ENCODE results near the gene DZIP1L. TPM values are rescaled to one million over a fixed set of nuclear protein-coding genes. Genes with fewer than 3 reads are reported as not detected.
"Not testable (repeated sequence)": the region's sequence is repeated elsewhere in the genome, so short reads cannot be mapped to it uniquely, and the experiment has no call there.

Gene DZIP1L
- total and polyA plus RNA-seq, 5 experiments from 2014 or later, result not detected

GRCh38 chr3:138105598-138105997, 9.8 kb downstream of the DZIP1L start:
- POLR2A ChIA-PET, result no interaction called here
- ATAC-seq, result no peak
- Mint-ChIP-seq H3K4me3 (no peak overlapping the region), H3K27ac (no peak overlapping the region), H3K36me3 (no peaks in the 10 kb centered on the region), H3K27me3 (peaks cover 7 to 19% (median 13%) of the 10 kb centered on the region in 5 donors), H3K4me1 (no peaks in the 10 kb centered on the region), H3K9me3 (no peaks in the 10 kb centered on the region)
- no peak for DNase-seq

- H3K27me3 Mint-ChIP-seq, result peaks cover 1 to 15% (median 6%) of the 10 kb centered on the region in 5 donors
- DNase-seq, result no peak
- ATAC-seq, result no peak
- no peaks in the 10 kb centered on the region for H3K4me1 Mint-ChIP-seq
- no peak overlapping the region for H3K4me3 Mint-ChIP-seq
- no peaks in the 10 kb centered on the region for H3K9me3 Mint-ChIP-seq
- POLR2A ChIA-PET, result no interaction called here
- no peak overlapping the region for H3K27ac Mint-ChIP-seq
- H3K36me3 Mint-ChIP-seq, result no peaks in the 10 kb centered on the region
These were observed 11.9 kb downstream of the DZIP1L start for GRCh38 chr3:138103466-138103865.

- POLR2A ChIA-PET, H3K4me3 Mint-ChIP-seq, H3K9me3 Mint-ChIP-seq, ATAC-seq, H3K4me1 Mint-ChIP-seq, H3K27ac Mint-ChIP-seq, H3K36me3 Mint-ChIP-seq, DNase-seq: not testable (repeated sequence)
- peaks cover 0 to 12% (median 2%) of the 10 kb centered on the region in 5 donors for H3K27me3 Mint-ChIP-seq
These were observed 14.0 kb downstream of the DZIP1L start for GRCh38 chr3:138101351-138101940.

- no peak for DNase-seq
- Mint-ChIP-seq H3K27me3 (peaks cover 0 to 15% (median 2%) of the 10 kb centered on the region in 5 donors), H3K4me1 (no peaks in the 10 kb centered on the region), H3K36me3 (no peaks in the 10 kb centered on the region), H3K4me3 (no peak overlapping the region), H3K9me3 (no peaks in the 10 kb centered on the region), H3K27ac (peak overlapping the region in 1 of 10 donors; percentile 41)
- ATAC-seq, result no peak
- POLR2A ChIA-PET, result no interaction called here
These were observed 16.0 kb downstream of the DZIP1L start for GRCh38 chr3:138099417-138099816.

- Mint-ChIP-seq H3K27me3 (peaks cover 0 to 9% (median 3%) of the 10 kb centered on the region in 5 donors), H3K36me3 (no peaks in the 10 kb centered on the region), H3K4me3 (no peak overlapping the region), H3K9me3 (peaks cover 0 to 2% (median 0%) of the 10 kb centered on the region in 9 donors), H3K27ac (no peak overlapping the region), H3K4me1 (no peaks in the 10 kb centered on the region)
- ATAC-seq (peak in 1 of 2 donors; percentile 41), DNase-seq (no peak)
- POLR2A ChIA-PET, result no interaction called here
These were observed 17.9 kb downstream of the DZIP1L start for GRCh38 chr3:138097192-138098172.

- Mint-ChIP-seq H3K36me3 (no peaks in the 10 kb centered on the region), H3K27me3 (peaks cover 2 to 9% (median 8%) of the 10 kb centered on the region in 5 donors), H3K9me3 (peaks cover 0 to 2% (median 0%) of the 10 kb centered on the region in 9 donors), H3K4me3 (no peak overlapping the region), H3K4me1 (peaks cover 0 to 2% (median 0%) of the 10 kb centered on the region in 4 donors), H3K27ac (no peak overlapping the region)
- POLR2A ChIA-PET, result no interaction called here
- no peak for DNase-seq
- ATAC-seq, result no peak
These were observed 21.7 kb downstream of the DZIP1L start for GRCh38 chr3:138093721-138094120.

GRCh38 chr3:138092023-138092422, 23.4 kb downstream of the DZIP1L start:
- ATAC-seq, result no peak

GRCh38 chr3:138089091-138089490, 26.3 kb downstream of the DZIP1L start:
- Mint-ChIP-seq H3K4me3 (no peak overlapping the region), H3K27me3 (peaks cover 3 to 12% (median 8%) of the 10 kb centered on the region in 5 donors), H3K36me3 (no peaks in the 10 kb centered on the region), H3K4me1 (peaks cover 0 to 2% (median 0%) of the 10 kb centered on the region in 4 donors), H3K27ac (no peak overlapping the region), H3K9me3 (peaks cover 0 to 2% (median 0%) of the 10 kb centered on the region in 9 donors)
- ATAC-seq (no peak), DNase-seq (no peak)
- POLR2A ChIA-PET, result no interaction called here

More at GRCh38 chr3:138092023-138092422, 23.4 kb downstream of the DZIP1L start:
- Mint-ChIP-seq H3K36me3 (no peaks in the 10 kb centered on the region), H3K9me3 (peaks cover 0 to 2% (median 0%) of the 10 kb centered on the region in 9 donors), H3K27me3 (peaks cover 2 to 13% (median 8%) of the 10 kb centered on the region in 5 donors), H3K4me1 (peaks cover 0 to 2% (median 0%) of the 10 kb centered on the region in 4 donors), H3K4me3 (no peak overlapping the region), H3K27ac (no peak overlapping the region)
- POLR2A ChIA-PET, result no interaction called here
- no peak for DNase-seq

- H3K27ac Mint-ChIP-seq, ATAC-seq, H3K36me3 Mint-ChIP-seq, H3K4me3 Mint-ChIP-seq, DNase-seq, POLR2A ChIA-PET, H3K9me3 Mint-ChIP-seq: not testable (repeated sequence)
- H3K4me1 Mint-ChIP-seq, result peaks cover 0 to 19% (median 13%) of the 10 kb centered on the region in 4 donors
- peaks cover 3 to 17% (median 7%) of the 10 kb centered on the region in 5 donors for H3K27me3 Mint-ChIP-seq
These were observed 29.7 kb downstream of the DZIP1L start for GRCh38 chr3:138085745-138086144.

- H3K9me3 Mint-ChIP-seq, result no peaks in the 10 kb centered on the region
These were observed 31.2 kb downstream of the DZIP1L start for GRCh38 chr3:138084196-138084595.

GRCh38 chr3:138082992-138083386, 32.4 kb downstream of the DZIP1L start:
- Mint-ChIP-seq H3K4me3 (peak overlapping the region in 1 of 10 donors; percentile 18), H3K9me3 (no peaks in the 10 kb centered on the region), H3K27ac (peak overlapping the region in 1 of 10 donors; percentile 35), H3K36me3 (no peaks in the 10 kb centered on the region), H3K4me1 (peaks cover 0 to 19% (median 12%) of the 10 kb centered on the region in 4 donors), H3K27me3 (peaks cover 3 to 8% (median 4%) of the 10 kb centered on the region in 5 donors)
- POLR2A ChIA-PET, result no interaction called here
- ATAC-seq (no peak), DNase-seq (no peak)

More at GRCh38 chr3:138084196-138084595, 31.2 kb downstream of the DZIP1L start:
- no peak overlapping the region for H3K27ac Mint-ChIP-seq
- POLR2A ChIA-PET, result no interaction called here
- ATAC-seq (no peak), DNase-seq (no peak)
- peaks cover 0 to 19% (median 12%) of the 10 kb centered on the region in 4 donors for H3K4me1 Mint-ChIP-seq
- peaks cover 3 to 14% (median 4%) of the 10 kb centered on the region in 5 donors for H3K27me3 Mint-ChIP-seq
- no peak overlapping the region for H3K4me3 Mint-ChIP-seq
- H3K36me3 Mint-ChIP-seq, result no peaks in the 10 kb centered on the region

GRCh38 chr3:138082085-138082991, 33.1 kb downstream of the DZIP1L start:
- Mint-ChIP-seq H3K4me1 (peaks cover 0 to 19% (median 12%) of the 10 kb centered on the region in 4 donors), H3K9me3 (no peaks in the 10 kb centered on the region), H3K4me3 (peak overlapping the region in 8 of 10 donors; percentile 0 to 45 (median 14)), H3K27me3 (peaks cover 3 to 8% (median 4%) of the 10 kb centered on the region in 5 donors), H3K27ac (peak overlapping the region in 3 of 10 donors; percentile 13 to 76 (median 69)), H3K36me3 (no peaks in the 10 kb centered on the region)
- ATAC-seq, result peak in 1 of 2 donors; percentile 51
- peak in 1 of 10 donors; percentile 5 for DNase-seq
- POLR2A ChIA-PET, result no interaction called here
